22Rv1 (cell line): ENCODE results near the gene ALLC.

Experiments
- CTCF ChIP-seq: fragments of 450-650 bp; IDR thresholded peaks from 2 replicates; pipeline ENCODE4 v1.5.1; 2017; ENCODE audit warnings: mild to moderate bottlenecking
- ZFX ChIP-seq: fragments of 450-650 bp; IDR thresholded peaks from 2 replicates; pipeline ENCODE4 v1.6.1; 2017; ENCODE audit warnings: antibody characterized with exemption, borderline replicate concordance

- TF ChIP-seq CTCF (no peak), ZFX (no peak)
Measured at GRCh38 chr2:3726511-3726910, 68.5 kb downstream of the ALLC start.
